ENCODE measurements around the gene ZNF524.

GRCh38 chr19:55597501-55597921 lies 2.6 kb upstream of the ZNF524 start:
- no peak for TF ChIP-seq CTCF (conservative IDR thresholded peaks at IDR 0.05; ENCODE audit: low read length)
- no peak for TF ChIP-seq EZH2phosphoT487 (IDR thresholded peaks at IDR 0.05; ENCODE audit: borderline replicate concordance, low read depth, low read length)

All from OCI-LY7 (cell line).